Stimulated activated CD4-positive, alpha-beta T cell treated with anti-CD3 and anti-CD28 coated beads, Interleukin-1b, Interleukin-23, amount 100 ng/mL, for 1 hour (primary cell): Measurements from ENCODE around the gene STT3A.

ENCODE experiments used
- DNase-seq, 2 donors: peaks; one replicate each; pipeline ENCODE4 v3.0.0-alpha.2; 2020; ENCODE audit warnings: low read depth in 2 of 2

STT3A gene

GRCh38 chr11:125663910-125664309, 71.3 kb downstream of the STT3A start:
- DNase-seq, result no peak

GRCh38 chr11:125667151-125667550, 74.5 kb downstream of the STT3A start:
- no peak for DNase-seq

GRCh38 chr11:125670172-125670571, 77.5 kb downstream of the STT3A start:
- no peak for DNase-seq

GRCh38 chr11:125671561-125671960, 78.9 kb downstream of the STT3A start:
- no peak for DNase-seq
